Activated CD8-positive, alpha-beta T cell treated with anti-CD3 and anti-CD28 coated beads for 36 hours (primary cell): Measurements from ENCODE around the gene KLHL8. TPM values are rescaled to one million over a fixed set of nuclear protein-coding genes. Genes with fewer than 3 reads are reported as not detected.

Source experiments
- ATAC-seq: fragments of 200-7000 bp; cut with Tn5 transposase; one replicate; pipeline ENCODE4 v1.10.0; 2021; ENCODE audit warnings: mild to moderate bottlenecking, moderate library complexity
- CTCF ChIA-PET: fragments of 350-600 bp; sonication (Branson Sonifier 250); formaldehyde crosslinking; loops from one replicate; lab custom pipeline; 2021; ENCODE audit warnings: antibody characterized with exemption; lab: Charles Lee
- POLR2A ChIA-PET: fragments of 350-600 bp; sonication (Branson Sonifier 250); formaldehyde crosslinking; loops from one replicate; lab custom pipeline; 2021; ENCODE audit warnings: antibody characterized with exemption; lab: Charles Lee
- DNase-seq: peaks from one replicate; pipeline ENCODE4 v3.0.0-alpha.2; 2020
- H3K27ac Mint-ChIP-seq: one replicate; pipeline ENCODE4 v1.8.0; 2021; ENCODE audit warnings: mild to moderate bottlenecking, mixed read lengths
- H3K27me3 Mint-ChIP-seq: one replicate; pipeline ENCODE4 v1.8.0; 2021; ENCODE audit warnings: mixed read lengths
- H3K36me3 Mint-ChIP-seq: one replicate; pipeline ENCODE4 v1.8.0; 2021; ENCODE audit warnings: low read depth, mixed read lengths
- H3K4me1 Mint-ChIP-seq: one replicate; pipeline ENCODE4 v1.8.0; 2021; ENCODE audit warnings: low read depth, mixed read lengths
- H3K4me3 Mint-ChIP-seq: one replicate; pipeline ENCODE4 v1.8.0; 2021; ENCODE audit warnings: mild to moderate bottlenecking, moderate library complexity, mixed read lengths
- H3K9me3 Mint-ChIP-seq: one replicate; pipeline ENCODE4 v1.8.0; 2021; ENCODE audit warnings: mixed read lengths
- CTCF ChIP-seq: fragments of 200-600 bp; IDR thresholded peaks from one replicate; pipeline ENCODE4 v1.8.0; 2022; ENCODE audit warnings: antibody characterized with exemption, mild to moderate bottlenecking
- intact Hi-C: fragments of 100-400 bp; cut with micrococcal nuclease; formaldehyde crosslinking; loops from one replicate; pipeline ENCODE4 v1.10.0; 2022
- total RNA-seq, 2 experiments: library from RNA; stranded (reverse); gene quantifications; one replicate each; pipeline ENCODE4 v1.2.3, GENCODE V29; 2021

KLHL8 gene
- total RNA-seq, 2 experiments from 2014 or later: 12.0 to 12.5 TPM

DNA sequence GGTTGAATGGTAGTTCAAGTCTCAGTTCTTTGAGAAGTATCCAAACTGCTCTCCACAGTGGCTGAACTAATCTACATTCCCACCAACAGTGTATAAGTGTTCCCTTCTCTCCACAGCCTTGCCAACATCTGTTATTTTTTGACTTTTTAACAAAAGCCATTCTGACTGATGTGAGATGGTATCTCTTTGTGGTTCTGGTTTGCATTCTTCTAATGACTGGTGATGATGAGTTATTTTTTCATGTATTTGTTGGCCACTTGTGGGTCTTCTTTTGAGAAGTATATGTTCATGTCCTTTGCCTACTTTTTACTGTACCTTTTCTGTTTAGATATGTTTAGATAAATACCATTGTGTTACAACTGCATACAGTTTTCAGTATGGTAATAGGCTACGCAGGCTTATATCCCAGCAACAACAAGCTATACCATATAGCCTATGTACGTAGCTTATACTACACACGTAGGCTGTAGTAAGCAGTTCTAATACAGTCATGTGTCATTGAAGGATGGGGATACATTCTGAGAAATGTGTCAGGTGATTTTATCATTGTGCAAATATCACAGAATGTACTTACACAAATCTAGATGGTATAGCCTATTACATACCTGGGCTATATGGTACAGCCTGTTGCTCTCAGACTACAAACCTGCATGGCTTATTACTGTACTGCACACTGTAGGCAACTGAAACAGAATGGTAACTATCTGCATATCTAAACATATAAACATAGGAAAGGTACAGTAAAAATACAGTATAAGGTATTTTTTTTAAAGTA, 28.1 kb downstream of the KLHL8 start:
- no peak for TF ChIP-seq CTCF
- no peak for DNase-seq
- Mint-ChIP-seq H3K4me1 (peaks cover 9% of the 10 kb centered on the region), H3K4me3 (no peak overlapping the region), H3K9me3 (no peaks in the 10 kb centered on the region), H3K27ac (no peak overlapping the region), H3K27me3 (no peaks in the 10 kb centered on the region), H3K36me3 (peaks cover 11% of the 10 kb centered on the region)
- ATAC-seq: no peak
- CTCF ChIA-PET: interaction anchor here (0.9 kb wide), 1 partner anchor 41 kb away, joined by 3 read pairs; no protein-coding TSS in a partner anchor
- intact Hi-C loops: no loop called here
- POLR2A ChIA-PET: no interaction called here

DNA sequence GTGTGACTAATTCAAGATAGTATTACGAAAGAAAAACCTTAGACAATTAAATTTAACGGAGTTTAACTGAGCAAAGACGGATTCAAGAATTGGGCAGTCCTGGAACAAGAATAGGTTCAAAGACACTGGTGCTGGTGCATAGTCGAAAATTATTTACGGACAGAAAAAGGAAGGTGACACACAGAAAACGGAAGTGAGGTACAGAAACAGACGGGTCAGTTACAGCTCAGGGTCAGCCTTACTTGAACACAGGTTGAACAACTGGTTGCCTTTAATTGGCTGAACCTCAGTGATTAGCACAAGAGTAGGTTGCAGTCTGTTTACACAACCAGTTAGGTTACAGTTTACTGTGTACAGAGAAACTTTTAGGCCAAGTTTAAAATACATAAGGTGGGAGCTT, 31.5 kb downstream of the KLHL8 start:
- CTCF ChIA-PET: no interaction called here
- POLR2A ChIA-PET: no interaction called here
- Mint-ChIP-seq H3K36me3 (peaks cover 6% of the 10 kb centered on the region), H3K27me3 (no peaks in the 10 kb centered on the region), H3K4me3 (no peak overlapping the region), H3K9me3 (no peaks in the 10 kb centered on the region), H3K27ac (no peak overlapping the region), H3K4me1 (no peaks in the 10 kb centered on the region)
- DNase-seq (no peak), ATAC-seq (no peak)
- intact Hi-C loops: no loop called here
- no peak for TF ChIP-seq CTCF

DNA sequence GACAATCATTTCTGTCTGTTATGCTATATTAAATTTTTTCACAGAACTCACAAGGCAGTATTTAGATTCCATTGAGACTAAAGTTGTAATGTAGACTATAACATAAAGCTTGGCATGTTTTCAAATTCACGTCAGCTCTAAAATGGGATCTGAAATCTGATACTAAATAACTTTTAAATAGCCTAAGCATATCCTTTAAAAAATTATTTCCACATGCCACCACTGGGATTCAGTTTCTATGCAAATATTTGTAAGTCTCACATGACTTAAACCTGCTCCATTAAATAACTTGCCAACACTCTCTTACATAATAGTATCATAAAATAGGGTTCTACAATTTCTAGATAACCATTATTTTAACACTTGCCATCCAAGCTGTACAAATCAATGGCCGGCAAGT, 32.4 kb downstream of the KLHL8 start:
- Mint-ChIP-seq H3K4me3 (no peak overlapping the region), H3K4me1 (no peaks in the 10 kb centered on the region), H3K9me3 (no peaks in the 10 kb centered on the region), H3K36me3 (peaks cover 6% of the 10 kb centered on the region), H3K27ac (no peak overlapping the region), H3K27me3 (no peaks in the 10 kb centered on the region)
- ChIA-PET POLR2A (no interaction called here), CTCF (no interaction called here)
- ATAC-seq (no peak), DNase-seq (no peak)
- intact Hi-C loops: no loop called here
- TF ChIP-seq CTCF: no peak

DNA sequence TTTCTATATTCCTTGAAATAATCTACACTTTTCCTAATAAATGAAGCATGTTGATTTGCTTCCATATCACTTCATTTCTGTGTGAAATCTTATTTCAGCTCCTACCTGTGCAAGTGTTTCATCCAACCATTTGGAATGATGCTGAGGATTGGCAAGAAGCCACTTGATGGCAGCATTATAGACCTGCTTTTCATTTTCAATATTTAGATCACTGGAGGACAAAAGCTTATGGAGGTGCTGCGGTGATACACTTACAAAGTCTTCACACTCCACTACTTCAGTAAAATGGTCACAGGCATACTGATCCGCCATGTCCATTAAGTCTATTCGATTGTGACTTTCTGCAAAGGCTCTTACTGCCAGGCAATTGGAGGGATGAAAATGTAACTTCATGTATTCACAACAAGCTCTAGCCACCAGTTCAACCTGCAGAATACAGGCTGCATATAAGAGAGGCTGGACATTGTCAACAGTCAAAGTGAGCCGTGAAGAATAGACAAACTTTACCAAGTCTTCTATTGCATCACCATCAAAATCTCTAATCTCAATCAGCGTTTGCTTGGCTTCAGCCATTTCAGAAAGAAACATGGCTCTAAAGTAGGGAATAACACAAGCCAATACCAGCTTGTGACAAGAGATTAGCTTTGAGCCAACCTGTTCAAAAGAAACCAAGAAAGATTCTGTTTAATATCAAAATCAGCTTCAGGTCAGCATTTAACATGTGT, 35.1 kb downstream of the KLHL8 start:
- Mint-ChIP-seq H3K27me3 (no peaks in the 10 kb centered on the region), H3K9me3 (no peaks in the 10 kb centered on the region), H3K27ac (no peak overlapping the region), H3K4me3 (no peak overlapping the region), H3K36me3 (no peaks in the 10 kb centered on the region), H3K4me1 (no peaks in the 10 kb centered on the region)
- no peak for TF ChIP-seq CTCF
- ChIA-PET POLR2A (no interaction called here), CTCF (interaction anchor here (1.0 to 1.4 kb wide), 3 partner anchors 24 to 280 kb away, joined by 3 to 4 read pairs (median 3); no protein-coding TSS in a partner anchor)
- DNase-seq: no peak
- no peak for ATAC-seq
- intact Hi-C loops: no loop called here

DNA sequence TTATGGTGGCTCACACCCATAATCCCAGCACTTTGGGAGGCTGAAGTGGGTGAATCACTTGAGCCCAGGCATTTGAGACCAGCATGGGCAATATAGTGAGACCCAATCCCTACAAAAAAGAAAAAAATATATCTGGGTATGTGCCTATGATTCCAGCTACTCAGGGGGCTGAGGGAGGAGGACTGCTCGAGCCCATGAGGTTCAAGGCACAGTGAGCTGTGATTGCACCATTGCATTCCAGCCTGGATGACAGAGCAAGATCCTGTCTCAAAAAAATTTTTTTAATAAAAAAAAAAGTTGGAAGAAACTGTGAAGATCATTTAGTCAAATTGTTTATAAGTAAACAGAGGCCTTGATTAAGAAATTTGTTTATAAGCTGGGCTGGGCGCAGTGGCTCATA, 39.7 kb downstream of the KLHL8 start:
- POLR2A ChIA-PET: interaction anchor here (0.7 kb wide), 1 partner anchor 21 kb away, joined by 5 read pairs; no protein-coding TSS in a partner anchor
- intact Hi-C loops: no loop called here

More for the DNA sequence above, 39.7 kb downstream of the KLHL8 start:
- CTCF ChIA-PET: interaction anchor here (1.0 kb wide), 1 partner anchor 10 kb away, joined by 3 read pairs; no protein-coding TSS in a partner anchor
- Mint-ChIP-seq H3K4me1 (no peaks in the 10 kb centered on the region), H3K4me3 (no peak overlapping the region), H3K36me3 (peaks cover 9% of the 10 kb centered on the region), H3K27ac (no peak overlapping the region), H3K27me3 (no peaks in the 10 kb centered on the region), H3K9me3 (no peaks in the 10 kb centered on the region)
- DNase-seq: no peak
- no peak for TF ChIP-seq CTCF
- ATAC-seq: no peak
